SK-N-SH (cell line): Measurements from ENCODE around the gene TMEM163. TPM values are rescaled to one million over a fixed set of nuclear protein-coding genes. Genes with fewer than 3 reads are reported as not detected.

Experiments
- CTCF ChIA-PET: fragments of 300-600, 350-600 bp; formaldehyde crosslinking; extraction: SDS; loops from one replicate; lab custom pipeline; 2021; lab: Yijun Ruan, JAX
- POLR2A ChIA-PET: fragments of 350-600 bp; sonication (Branson Sonifier 250); formaldehyde crosslinking; extraction: SDS; loops from one replicate; lab custom pipeline; 2020; ENCODE audit warnings: antibody characterized with exemption, inconsistent platforms; lab: Yijun Ruan, JAX
- DNase-seq: peaks from one replicate; pipeline ENCODE4 v3.0.0; 2012
- H2AFZ ChIP-seq: fragments of 200-600 bp; sonication (generic); 2 replicates; pipeline ENCODE4 v1.8.1; 2016; ENCODE audit warnings: antibody characterized with exemption, mild to moderate bottlenecking, low read depth
- H3F3A ChIP-seq: fragments of 200-600 bp; sonication (generic); replicated peaks from 2 replicates; pipeline ENCODE3; 2016; ENCODE audit warnings: antibody characterized with exemption, mild to moderate bottlenecking; ENCODE audit not compliant: insufficient read depth
- H3K27ac ChIP-seq, 2 experiments: fragments of 200-500 bp in 1 of 2; fragments of 200-600 bp in 1 of 2; sonication (Bioruptor generic) in 1 of 2; sonication (generic), shearing (Covaris generic) in 1 of 2; 2 replicates each; pipeline versions ENCODE4 v1.5.1 to v1.6.1; 2014 to 2016; ENCODE audit warnings: low read depth in 2 of 2, inconsistent platforms in 1 of 2, low read length in 1 of 2, mild to moderate bottlenecking in 1 of 2, mixed read lengths in 1 of 2
- H3K27me3 ChIP-seq: fragments of 200-600 bp; sonication (generic), shearing (Covaris generic); 2 replicates; pipeline ENCODE4 v1.6.1; 2016; ENCODE audit warnings: mixed run types; ENCODE audit not compliant: insufficient read depth
- H3K36me3 ChIP-seq, 2 experiments: fragments of 200-500 bp in 1 of 2; fragments of 200-600 bp in 1 of 2; sonication (Bioruptor generic) in 1 of 2; sonication (generic) in 1 of 2; replicated peaks in 1 of 2; 2 replicates each; pipeline versions ENCODE3 to v1.5.1; 2014 to 2016; ENCODE audit warnings: low read length in 1 of 2, mild to moderate bottlenecking in 1 of 2; ENCODE audit not compliant: insufficient read depth in 2 of 2, control insufficient read depth in 1 of 2
- H3K4me1 ChIP-seq, 2 experiments: fragments of 200-500 bp in 1 of 2; fragments of 200-600 bp in 1 of 2; sonication (Bioruptor generic) in 1 of 2; sonication (generic), shearing (Covaris generic) in 1 of 2; 2 replicates each; pipeline versions ENCODE4 v1.5.1 to v1.6.1; 2014 to 2016; ENCODE audit warnings: low read depth in 1 of 2, low read length in 1 of 2, mixed run types in 1 of 2; ENCODE audit not compliant: insufficient read depth in 2 of 2, control insufficient read depth in 1 of 2
- H3K4me2 ChIP-seq: fragments of 200-600 bp; sonication (generic), shearing (Covaris generic); 2 replicates; pipeline ENCODE4 v1.6.1; 2017; ENCODE audit warnings: mixed run types
- H3K4me3 ChIP-seq, 2 experiments: fragments of 200-500 bp in 1 of 2; fragments of 200-600 bp in 1 of 2; sonication (Bioruptor generic) in 1 of 2; sonication (generic), shearing (Covaris generic) in 1 of 2; 2 replicates each; pipeline versions ENCODE4 v1.5.1 to v1.8.1; 2014 to 2016; ENCODE audit warnings: low read depth in 2 of 2, inconsistent platforms in 1 of 2, low read length in 1 of 2, mild to moderate bottlenecking in 1 of 2, mixed read lengths in 1 of 2, moderate library complexity in 1 of 2
- H3K79me2 ChIP-seq: fragments of 200-600 bp; sonication (generic); 2 replicates; pipeline ENCODE4 v1.8.1; 2017; ENCODE audit warnings: mild to moderate bottlenecking; ENCODE audit not compliant: insufficient read depth
- H3K9ac ChIP-seq: fragments of 200-600 bp; sonication (generic); 2 replicates; pipeline ENCODE4 v1.6.1; 2017; ENCODE audit warnings: mixed run types
- H3K9me2 ChIP-seq: fragments of 200-600 bp; sonication (generic); 2 replicates; pipeline ENCODE4 v1.6.1; 2017; ENCODE audit warnings: mixed run types
- H3K9me3 ChIP-seq: fragments of 200-600 bp; sonication (generic); 2 replicates; pipeline ENCODE4 v1.6.1; 2017; ENCODE audit warnings: mixed run types, mild to moderate bottlenecking, moderate library complexity
- H4K20me1 ChIP-seq: fragments of 200-600 bp; sonication (generic); 2 replicates; pipeline ENCODE4 v1.6.1; 2017; ENCODE audit warnings: mild to moderate bottlenecking, mixed run types; ENCODE audit not compliant: insufficient read depth
- CHD2 ChIP-seq: fragments of 150-350 bp; IDR thresholded peaks from 2 replicates; pipeline ENCODE4 v1.6.1; 2018; ENCODE audit warnings: low read length; ENCODE audit not compliant: partially characterized antibody
- EP300 ChIP-seq, 2 experiments: IDR thresholded peaks; 2 replicates each; pipeline versions ENCODE4 v1.4.0 to v1.6.1; 2012; ENCODE audit warnings: borderline replicate concordance in 1 of 2, low read depth in 1 of 2, low read length in 1 of 2
- EZH2phosphoT487 ChIP-seq: fragments of 200-600 bp; sonication (generic); IDR thresholded peaks from 2 replicates; pipeline ENCODE4 v1.6.1; 2017; ENCODE audit warnings: low read depth, mixed run types, mild to moderate bottlenecking, antibody characterized with exemption, moderate library complexity, borderline replicate concordance
- FOXM1 ChIP-seq: IDR thresholded peaks from 2 replicates; pipeline ENCODE4 v1.4.0; 2012; ENCODE audit warnings: low read depth, mild to moderate bottlenecking
- GABPA ChIP-seq: IDR thresholded peaks from 2 replicates; pipeline ENCODE4 v1.4.0; 2012; ENCODE audit warnings: low read depth, mild to moderate bottlenecking
- JUND ChIP-seq: IDR thresholded peaks from 2 replicates; pipeline ENCODE4 v1.4.0; 2012
- MXI1 ChIP-seq: IDR thresholded peaks from 2 replicates; pipeline ENCODE4 v1.6.1; 2012; ENCODE audit warnings: mild to moderate bottlenecking, low read depth, low read length, improper control_type of control experiment
- NRF1 ChIP-seq: IDR thresholded peaks from 2 replicates; pipeline ENCODE4 v1.6.1; 2012; ENCODE audit warnings: low read depth, mild to moderate bottlenecking, low read length
- RCOR1 ChIP-seq: fragments of 150-350 bp; IDR thresholded peaks from 2 replicates; pipeline ENCODE4 v1.6.1; 2017; ENCODE audit warnings: antibody characterized with exemption, low read length
- RFX5 ChIP-seq: IDR thresholded peaks from 2 replicates; pipeline ENCODE4 v1.6.1; 2012; ENCODE audit warnings: mild to moderate bottlenecking, improper control_type of control experiment, low read length
- SIN3A ChIP-seq: IDR thresholded peaks from 2 replicates; pipeline ENCODE4 v1.6.1; 2012; ENCODE audit warnings: low read depth, mild to moderate bottlenecking, low read length, moderate library complexity, borderline replicate concordance
- SMC3 ChIP-seq: IDR thresholded peaks from 2 replicates; pipeline ENCODE4 v1.6.1; 2012; ENCODE audit warnings: low read depth, low read length, improper control_type of control experiment
- TEAD4 ChIP-seq: IDR thresholded peaks from 2 replicates; pipeline ENCODE4 v1.4.0; 2012; ENCODE audit warnings: mild to moderate bottlenecking, borderline replicate concordance; ENCODE audit not compliant: insufficient read depth
- YY1 ChIP-seq: IDR thresholded peaks from 2 replicates; pipeline ENCODE4 v1.4.0; 2012; ENCODE audit warnings: low read depth, mild to moderate bottlenecking
- WGBS: methylation state at CpG from one replicate; pipeline ENCODE4 v1.1.6; 2017; ENCODE audit warnings: low lambda C conversion rate; 5-methylcytosine and 5-hydroxymethylcytosine counted together
- polyA plus RNA-seq, 3 experiments: library from polyadenylated mRNA; depleted of rRNA; stranded (reverse); fragments of >200 nt; gene quantifications; 2 replicates each; pipeline ENCODE4 v1.2.3, GENCODE V29; 2012
- TF ChIP-seq, protein P1 (sequence below): fragments of 150-350 bp; IDR thresholded peaks from 2 replicates; pipeline ENCODE4 v1.6.1; 2017; ENCODE audit warnings: antibody characterized with exemption, low read length, low read depth, borderline replicate concordance
- TF ChIP-seq, protein P2 (sequence below): IDR thresholded peaks from 2 replicates; pipeline ENCODE4 v1.4.0; 2012; ENCODE audit warnings: low read depth
- TF ChIP-seq, protein P3 (sequence below): fragments of 150-350 bp; IDR thresholded peaks from 2 replicates; pipeline ENCODE4 v1.6.1; 2016; ENCODE audit warnings: mild to moderate bottlenecking, low read depth, low read length
- TF ChIP-seq, protein P4 (sequence below): fragments of 200-600 bp; sonication (generic); IDR thresholded peaks from 2 replicates; pipeline ENCODE4 v1.6.1; 2017; ENCODE audit warnings: antibody characterized with exemption, mild to moderate bottlenecking, moderate library complexity

Gene TMEM163
- polyA plus RNA-seq, 1 of the 3 experiments (the other 2 are of a cell fraction): not detected

DNA sequence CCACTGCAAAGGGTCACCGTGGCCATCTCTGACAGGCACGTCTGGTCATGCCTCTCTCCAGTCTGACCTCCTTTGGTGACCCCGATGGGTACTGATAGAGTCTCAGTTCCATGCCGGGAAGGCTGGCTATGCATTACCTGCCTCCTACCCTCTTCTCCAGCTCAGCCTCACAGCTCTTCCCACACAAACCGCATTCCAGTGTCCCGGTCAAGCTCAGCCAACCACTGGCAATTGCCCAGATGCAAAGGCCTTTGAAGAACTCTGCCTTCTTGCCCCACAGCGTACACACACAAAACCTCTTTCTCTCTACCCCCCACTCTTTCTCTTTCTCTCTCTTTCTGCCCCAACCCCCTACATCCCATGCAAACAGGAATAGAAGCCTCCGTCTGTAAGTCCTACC, 37.6 kb downstream of the TMEM163 start:
- TF ChIP-seq, protein P1, sequence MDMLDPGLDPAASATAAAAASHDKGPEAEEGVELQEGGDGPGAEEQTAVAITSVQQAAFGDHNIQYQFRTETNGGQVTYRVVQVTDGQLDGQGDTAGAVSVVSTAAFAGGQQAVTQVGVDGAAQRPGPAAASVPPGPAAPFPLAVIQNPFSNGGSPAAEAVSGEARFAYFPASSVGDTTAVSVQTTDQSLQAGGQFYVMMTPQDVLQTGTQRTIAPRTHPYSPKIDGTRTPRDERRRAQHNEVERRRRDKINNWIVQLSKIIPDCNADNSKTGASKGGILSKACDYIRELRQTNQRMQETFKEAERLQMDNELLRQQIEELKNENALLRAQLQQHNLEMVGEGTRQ: no peak
- no peak for TF ChIP-seq FOXM1
- no peak for TF ChIP-seq SMC3
- TF ChIP-seq EP300 (IDR thresholded peaks at IDR 0.05; ENCODE audit: borderline replicate concordance in 1 of 2, low read depth in 1 of 2, low read length in 1 of 2): no peak
- no peak for TF ChIP-seq YY1
- no peak for TF ChIP-seq MXI1
- no peak for TF ChIP-seq NRF1
- TF ChIP-seq, protein P2, sequence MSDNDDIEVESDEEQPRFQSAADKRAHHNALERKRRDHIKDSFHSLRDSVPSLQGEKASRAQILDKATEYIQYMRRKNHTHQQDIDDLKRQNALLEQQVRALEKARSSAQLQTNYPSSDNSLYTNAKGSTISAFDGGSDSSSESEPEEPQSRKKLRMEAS: no peak
- TF ChIP-seq RCOR1: no peak
- TF ChIP-seq RFX5: no peak
- no peak for TF ChIP-seq GABPA
- no peak for TF ChIP-seq EZH2phosphoT487
- TF ChIP-seq, protein P3, sequence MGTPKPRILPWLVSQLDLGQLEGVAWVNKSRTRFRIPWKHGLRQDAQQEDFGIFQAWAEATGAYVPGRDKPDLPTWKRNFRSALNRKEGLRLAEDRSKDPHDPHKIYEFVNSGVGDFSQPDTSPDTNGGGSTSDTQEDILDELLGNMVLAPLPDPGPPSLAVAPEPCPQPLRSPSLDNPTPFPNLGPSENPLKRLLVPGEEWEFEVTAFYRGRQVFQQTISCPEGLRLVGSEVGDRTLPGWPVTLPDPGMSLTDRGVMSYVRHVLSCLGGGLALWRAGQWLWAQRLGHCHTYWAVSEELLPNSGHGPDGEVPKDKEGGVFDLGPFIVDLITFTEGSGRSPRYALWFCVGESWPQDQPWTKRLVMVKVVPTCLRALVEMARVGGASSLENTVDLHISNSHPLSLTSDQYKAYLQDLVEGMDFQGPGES: no peak
- no peak for TF ChIP-seq TEAD4
- TF ChIP-seq CHD2: no peak
- TF ChIP-seq JUND: no peak
- no peak overlapping the region for H3K4me2 ChIP-seq
- no peaks in the 10 kb centered on the region for H3K9me2 ChIP-seq
- H3K36me3 ChIP-seq: no peaks in the 10 kb centered on the region
- no peak for DNase-seq
- H3K4me1 ChIP-seq: no peaks in the 10 kb centered on the region; a peak in 1 of 4 replicates
- no peak overlapping the region for H3K27ac ChIP-seq
- H3K4me3 ChIP-seq: no peak overlapping the region
- H2AFZ ChIP-seq: no peak overlapping the region
- H4K20me1 ChIP-seq: no peaks in the 10 kb centered on the region
- POLR2A ChIA-PET: no interaction called here
- no peaks in the 10 kb centered on the region for H3K79me2 ChIP-seq
- no peaks in the 10 kb centered on the region for H3K27me3 ChIP-seq
- CTCF ChIA-PET: no interaction called here
- 30% methylated on average over 6 of the region's 8 CpGs for WGBS
- H3K9ac ChIP-seq: no peak overlapping the region
- no peaks in the 10 kb centered on the region for H3F3A ChIP-seq
- no peaks in the 10 kb centered on the region for H3K9me3 ChIP-seq

DNA sequence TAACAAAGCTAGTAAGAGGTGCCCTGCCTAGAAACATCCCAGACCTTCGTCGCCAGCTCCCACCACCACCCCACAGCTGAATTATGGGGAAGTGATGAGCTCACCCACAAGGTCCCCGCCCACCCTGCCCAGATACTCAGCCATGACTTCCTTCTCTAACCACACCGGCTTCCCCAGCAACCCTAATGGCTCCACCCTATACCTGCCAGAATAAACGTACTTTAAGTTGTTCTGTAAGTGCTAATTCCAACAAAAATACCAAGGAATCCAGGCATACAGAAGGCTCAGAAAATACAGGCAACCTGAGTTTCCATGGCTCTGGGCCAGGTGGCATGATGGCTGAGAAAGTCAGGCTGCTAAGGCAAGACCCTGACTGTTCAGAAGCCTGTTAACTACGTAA, 39.1 kb downstream of the TMEM163 start:
- Histone ChIP-seq H3K27ac (no peak overlapping the region), H3K27me3 (no peaks in the 10 kb centered on the region), H2AFZ (no peak overlapping the region), H3K79me2 (no peaks in the 10 kb centered on the region), H3F3A (no peaks in the 10 kb centered on the region)
- DNase-seq: no peak
- ChIA-PET CTCF (no interaction called here), POLR2A (no interaction called here)
- TF ChIP-seq, protein P4, sequence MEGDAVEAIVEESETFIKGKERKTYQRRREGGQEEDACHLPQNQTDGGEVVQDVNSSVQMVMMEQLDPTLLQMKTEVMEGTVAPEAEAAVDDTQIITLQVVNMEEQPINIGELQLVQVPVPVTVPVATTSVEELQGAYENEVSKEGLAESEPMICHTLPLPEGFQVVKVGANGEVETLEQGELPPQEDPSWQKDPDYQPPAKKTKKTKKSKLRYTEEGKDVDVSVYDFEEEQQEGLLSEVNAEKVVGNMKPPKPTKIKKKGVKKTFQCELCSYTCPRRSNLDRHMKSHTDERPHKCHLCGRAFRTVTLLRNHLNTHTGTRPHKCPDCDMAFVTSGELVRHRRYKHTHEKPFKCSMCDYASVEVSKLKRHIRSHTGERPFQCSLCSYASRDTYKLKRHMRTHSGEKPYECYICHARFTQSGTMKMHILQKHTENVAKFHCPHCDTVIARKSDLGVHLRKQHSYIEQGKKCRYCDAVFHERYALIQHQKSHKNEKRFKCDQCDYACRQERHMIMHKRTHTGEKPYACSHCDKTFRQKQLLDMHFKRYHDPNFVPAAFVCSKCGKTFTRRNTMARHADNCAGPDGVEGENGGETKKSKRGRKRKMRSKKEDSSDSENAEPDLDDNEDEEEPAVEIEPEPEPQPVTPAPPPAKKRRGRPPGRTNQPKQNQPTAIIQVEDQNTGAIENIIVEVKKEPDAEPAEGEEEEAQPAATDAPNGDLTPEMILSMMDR: no peak
- no peak for TF ChIP-seq SIN3A
- TF ChIP-seq, all 33 proteins: peak for 0
- no peaks in the 10 kb centered on the region; a peak in 1 of 4 replicates for H3K4me1 ChIP-seq
- WGBS: 15% methylated on average over 4 of the region's 6 CpGs
- H3K4me2 ChIP-seq: no peak overlapping the region
- no peaks in the 10 kb centered on the region for H4K20me1 ChIP-seq
- H3K9me3 ChIP-seq: no peaks in the 10 kb centered on the region
- H3K4me3 ChIP-seq: no peak overlapping the region
- H3K9ac ChIP-seq: no peak overlapping the region
- no peaks in the 10 kb centered on the region for H3K36me3 ChIP-seq
- no peaks in the 10 kb centered on the region for H3K9me2 ChIP-seq
